Stimulated activated CD8-positive, alpha-beta memory T cell treated with anti-CD3 and anti-CD28 coated beads, Interleukin-2, amount 100 ng/mL, for 1 hour (primary cell): ENCODE results near the gene TMEM204.

ENCODE experiments used
- DNase-seq, 2 donors: peaks; one replicate each; pipeline ENCODE4 v3.0.0-alpha.2; 2020; ENCODE audit warnings: low read depth in 2 of 2

TMEM204 gene

DNA sequence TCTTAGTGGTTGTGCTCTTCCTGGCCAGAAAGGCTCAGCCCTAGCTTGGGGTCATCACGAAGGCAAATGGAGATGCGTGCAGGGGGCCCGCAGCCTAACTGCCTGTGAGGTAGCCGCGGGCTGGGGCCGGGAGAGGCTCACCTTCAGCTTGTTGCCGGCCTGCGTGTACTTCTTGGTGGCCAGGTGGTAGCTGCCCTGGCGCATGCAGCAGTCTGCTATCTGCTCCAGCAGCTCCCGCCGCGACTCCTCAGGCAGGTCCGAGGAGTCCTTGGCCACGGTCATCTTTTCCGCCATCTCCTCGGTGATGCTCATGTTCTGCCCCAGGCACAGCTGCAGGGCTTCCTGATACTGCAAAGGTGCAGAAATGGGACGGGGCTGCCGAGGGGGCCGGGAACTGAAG is 13.0 kb upstream of the TMEM204 start:
- no peak for DNase-seq

DNA sequence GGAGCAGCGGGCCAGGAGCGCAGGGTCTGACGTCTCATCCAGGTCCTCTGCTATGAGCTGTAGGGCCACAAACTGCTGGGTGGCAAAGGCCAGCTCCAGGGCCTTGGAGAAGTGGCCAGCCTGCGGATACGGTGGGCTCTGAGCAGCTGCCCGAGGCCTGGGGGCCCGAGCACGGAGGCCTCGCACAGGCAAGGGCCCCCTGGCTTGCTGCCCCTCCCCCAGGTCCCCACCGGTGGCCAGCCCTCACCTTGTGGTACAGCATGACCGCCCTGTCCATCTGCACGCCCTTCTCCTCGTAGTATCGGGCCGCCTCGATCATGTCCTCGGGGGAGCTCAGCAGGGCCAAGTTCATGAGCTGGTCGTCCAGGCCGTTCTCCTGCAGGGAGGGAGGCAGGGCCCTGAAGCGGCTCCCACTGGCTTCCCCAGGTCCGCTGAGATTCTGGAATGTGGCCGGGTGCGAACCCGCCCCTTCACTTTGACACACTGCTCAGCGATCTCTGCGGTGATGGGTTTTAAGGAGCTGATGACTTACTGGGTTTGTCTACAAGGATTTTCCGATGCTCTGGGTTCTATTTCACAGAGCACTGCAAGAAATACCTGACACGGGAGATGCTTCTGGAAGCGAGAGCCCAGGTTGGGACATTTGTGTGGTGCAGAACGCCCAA is 9.8 kb upstream of the TMEM204 start:
- DNase-seq, result no peak

DNA sequence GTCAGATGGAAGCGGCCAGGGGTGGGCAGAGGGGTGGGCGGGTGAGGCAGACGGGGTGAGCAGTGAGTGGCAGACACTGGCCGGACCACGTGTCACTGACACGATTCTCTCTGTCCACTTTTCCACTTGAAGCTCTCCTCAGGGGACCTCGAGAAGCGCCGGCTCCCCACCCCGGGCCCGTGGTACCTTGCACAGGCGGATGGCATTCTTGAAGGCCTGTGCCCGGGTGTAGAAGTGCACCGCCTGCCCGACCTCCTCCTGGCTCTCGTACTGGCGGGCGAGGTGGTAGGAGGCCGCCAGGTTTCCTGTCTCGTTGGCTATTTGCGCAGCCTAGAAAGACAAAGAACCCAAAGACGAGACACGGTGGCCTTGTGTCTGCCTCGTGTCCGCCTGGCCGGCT is 9.1 kb upstream of the TMEM204 start:
- no peak for DNase-seq

DNA sequence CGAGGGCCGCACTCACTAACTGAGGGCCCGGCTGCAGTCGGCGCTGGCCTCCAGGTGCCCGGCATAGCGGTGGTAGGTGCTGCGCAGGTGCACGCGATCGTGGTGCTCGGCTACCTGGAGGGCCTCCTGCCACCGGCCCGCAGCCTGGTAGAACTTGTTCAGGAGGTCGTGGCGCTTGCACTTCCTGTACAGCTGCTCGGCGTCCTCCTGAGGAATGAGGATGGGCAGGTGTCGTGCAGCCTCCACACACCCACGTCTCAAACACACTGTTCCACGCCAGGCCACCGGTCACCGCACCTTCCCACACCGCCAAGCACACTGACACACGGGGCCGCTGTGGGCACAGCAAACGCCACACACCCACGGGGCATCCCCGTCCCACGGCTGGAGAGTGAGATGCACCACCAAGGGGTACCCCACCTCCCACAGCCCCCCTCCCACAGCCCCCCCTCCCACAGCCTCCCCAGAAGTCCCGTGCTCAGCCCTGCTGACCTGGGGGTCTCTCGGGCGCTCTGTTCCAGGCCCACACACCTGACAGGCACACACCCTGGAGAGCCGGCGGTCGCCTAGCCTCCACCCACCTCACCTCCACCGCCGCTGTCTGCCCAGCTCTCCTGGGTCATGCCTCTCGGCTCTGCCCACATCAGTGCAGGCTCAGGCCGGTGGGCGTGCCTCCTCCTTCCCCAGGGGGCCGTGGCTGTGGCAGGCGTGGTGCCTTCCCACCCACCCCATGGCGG is 7.4 kb upstream of the TMEM204 start:
- no peak for DNase-seq

DNA sequence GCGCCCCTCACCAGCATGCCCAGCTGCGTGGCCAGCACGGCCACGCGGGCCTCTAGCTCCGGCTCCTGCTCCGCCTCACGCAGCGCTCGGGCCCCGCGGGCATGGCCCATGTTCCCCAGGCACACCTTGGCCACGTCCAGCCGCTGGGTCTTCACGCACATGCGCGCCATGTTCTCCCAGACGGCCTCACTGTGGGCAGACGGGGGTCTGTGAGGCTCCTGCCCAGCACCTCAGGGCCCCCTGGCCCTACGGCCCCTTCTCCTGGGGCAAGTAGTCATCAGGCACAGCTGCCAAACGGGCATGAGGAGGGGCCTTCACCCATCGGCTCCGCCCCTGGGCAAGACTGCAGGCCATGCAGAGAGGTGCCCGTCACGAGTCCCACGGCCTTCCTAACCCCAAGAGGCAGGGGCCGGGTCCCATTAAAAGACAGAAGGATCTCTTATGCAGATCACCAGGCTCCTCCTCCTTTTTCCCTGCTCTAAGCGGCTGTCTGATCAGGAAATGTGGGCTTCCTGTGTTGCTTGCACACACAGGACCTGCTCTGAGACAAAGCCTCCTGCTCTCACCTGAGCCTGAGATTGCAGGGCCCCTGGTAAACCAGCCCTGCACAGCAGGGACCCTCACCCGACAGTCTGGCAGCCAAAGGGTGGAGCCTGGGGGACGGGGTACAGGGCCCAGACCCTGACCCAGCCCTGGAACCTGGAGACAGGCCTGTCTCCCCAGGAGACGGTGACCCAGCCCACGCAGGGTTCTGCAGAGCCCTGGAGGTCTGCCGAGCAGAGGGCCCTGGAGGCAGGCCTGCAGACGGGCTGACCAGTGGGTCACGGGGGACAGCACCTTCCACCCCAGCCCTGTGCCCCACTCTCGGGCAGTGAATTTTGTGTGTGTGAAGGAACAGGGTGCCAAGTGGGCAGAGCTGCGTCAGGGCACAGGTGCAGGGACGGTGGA is 6.6 kb upstream of the TMEM204 start:
- DNase-seq, result no peak

DNA sequence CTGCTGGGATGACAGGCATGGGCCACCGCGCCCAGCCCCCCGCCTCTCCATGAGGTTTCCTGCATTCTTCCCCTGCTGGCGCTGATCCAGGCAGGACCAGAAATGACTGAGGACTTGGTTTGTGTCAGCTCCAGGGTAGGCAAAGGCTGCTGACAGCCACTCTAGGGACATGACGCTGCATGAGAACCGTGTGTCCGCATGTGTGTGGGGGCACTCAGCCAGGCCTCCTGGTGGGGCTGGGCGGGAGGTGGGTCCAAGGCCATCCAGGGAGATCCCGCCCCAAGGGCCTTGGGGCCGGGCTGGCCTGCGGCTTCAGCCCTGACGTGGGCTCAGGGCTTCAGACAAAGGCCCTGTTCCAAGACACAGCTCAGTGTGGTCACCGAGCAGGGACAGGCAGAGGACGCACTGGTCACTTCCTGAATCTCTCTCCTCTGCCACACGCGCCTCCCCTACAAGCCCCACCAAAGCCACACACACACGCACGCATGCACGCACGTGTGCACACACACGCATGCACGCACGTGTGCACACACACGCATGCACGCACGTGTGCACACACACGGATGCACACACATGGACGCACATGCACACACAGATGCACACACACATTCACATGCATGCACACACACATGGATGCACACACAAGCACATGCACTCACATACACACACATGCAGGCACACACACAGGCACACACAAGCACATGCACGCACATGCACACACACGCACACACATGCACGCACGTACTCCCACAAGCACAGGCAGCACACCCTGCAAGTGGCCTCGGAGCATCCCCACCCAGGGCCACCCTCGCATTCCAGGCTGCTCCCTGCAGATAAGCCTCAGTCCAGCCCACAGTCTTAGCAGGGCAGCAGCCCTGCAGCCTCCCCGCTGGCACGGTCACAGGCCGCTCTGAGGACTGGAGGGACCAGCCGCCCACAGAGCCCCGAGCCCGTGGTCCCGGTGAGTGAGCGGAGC is 5.3 kb upstream of the TMEM204 start:
- no peak for DNase-seq

DNA sequence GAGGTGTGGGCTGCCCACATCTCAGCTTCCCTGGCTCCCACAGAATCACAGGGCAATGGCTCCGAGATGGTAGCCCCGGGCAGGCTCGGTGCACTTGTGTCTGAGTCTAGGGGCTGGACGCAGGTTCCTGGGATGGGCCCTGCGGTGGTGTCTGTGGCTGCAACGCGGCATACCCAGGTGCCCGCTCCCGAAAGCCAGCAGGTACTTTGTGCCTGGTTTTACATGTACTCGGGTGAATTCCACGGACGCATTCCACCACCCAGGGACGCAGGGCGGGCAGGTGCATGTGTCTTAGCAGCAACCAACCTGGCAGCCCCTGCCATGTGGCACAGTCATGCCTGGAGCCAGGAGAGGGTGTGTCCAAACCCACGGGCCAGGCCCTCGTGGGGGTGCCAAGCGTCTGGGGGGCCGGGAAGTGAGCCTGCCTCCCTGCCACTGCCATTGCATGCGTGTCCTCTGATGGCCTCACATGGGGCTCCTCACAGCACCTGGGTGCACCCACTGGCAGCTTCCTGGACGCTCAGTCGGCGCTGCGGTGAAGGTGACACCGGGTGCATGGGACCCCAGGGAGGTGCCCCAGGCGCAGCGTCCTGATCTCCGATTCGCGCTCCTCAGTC is 4.4 kb upstream of the TMEM204 start:
- DNase-seq, result no peak

DNA sequence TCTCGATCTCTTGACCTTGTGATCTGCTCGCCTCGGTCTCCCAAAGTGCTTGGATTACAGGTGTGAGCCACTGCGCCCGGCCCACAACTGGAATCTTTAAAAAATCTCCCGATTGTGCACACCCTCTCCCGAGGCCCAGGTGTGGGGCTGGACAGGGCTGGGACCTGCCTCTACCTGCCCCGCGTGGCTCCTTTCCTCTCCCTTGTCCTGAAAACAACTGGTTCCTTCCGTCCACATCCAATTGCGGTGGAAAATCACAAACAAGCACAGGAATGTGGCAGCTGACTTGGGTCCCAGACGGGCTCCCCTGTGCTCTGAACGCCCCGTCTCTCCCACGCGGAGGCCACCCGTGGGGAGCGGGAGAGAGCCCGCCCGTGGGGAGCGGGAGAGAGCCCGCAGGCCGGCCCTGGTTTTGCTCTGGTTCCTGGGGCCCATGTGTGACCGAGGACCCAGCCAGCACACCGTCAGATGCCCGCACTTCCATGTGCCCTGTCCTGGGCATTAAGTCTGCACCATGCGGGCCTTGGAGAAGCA is 3.0 kb upstream of the TMEM204 start:
- DNase-seq, result no peak

DNA sequence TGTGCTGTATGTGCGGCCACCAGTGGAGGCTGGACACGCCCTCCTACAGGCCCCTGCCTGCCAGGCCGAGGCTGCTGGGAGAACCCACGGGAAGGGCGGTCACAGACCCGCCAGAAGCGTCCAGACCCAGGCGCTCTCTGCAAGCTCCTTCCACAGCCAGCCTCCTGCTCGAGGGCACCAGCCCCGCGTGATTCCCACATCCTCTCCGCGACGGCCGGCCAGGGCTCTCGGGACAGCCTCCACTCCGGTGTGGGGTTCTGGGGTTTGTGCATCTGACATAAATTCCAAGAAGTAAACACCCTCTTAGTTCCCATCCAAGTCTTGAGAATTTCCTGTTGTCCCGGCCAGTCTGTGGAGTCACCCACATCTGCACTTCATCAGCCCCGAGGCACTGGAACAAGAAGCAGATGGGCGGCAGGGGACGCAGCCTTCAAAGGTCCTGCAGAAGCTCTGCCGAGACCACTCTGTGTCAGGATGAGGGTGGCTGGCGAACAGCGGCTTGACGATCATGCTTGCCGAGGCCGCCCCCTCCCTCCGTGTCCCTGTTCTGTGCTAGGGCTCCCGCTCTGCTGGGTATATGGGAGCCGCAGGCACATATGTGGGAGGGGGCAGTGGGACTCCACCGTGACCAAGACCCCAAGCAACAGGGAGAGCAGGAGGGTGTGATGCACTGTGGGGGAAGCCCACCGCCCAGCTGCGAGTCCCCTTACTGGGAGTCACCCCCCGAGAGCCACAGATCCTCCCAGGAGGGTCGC is 2.4 kb upstream of the TMEM204 start:
- DNase-seq, result no peak

DNA sequence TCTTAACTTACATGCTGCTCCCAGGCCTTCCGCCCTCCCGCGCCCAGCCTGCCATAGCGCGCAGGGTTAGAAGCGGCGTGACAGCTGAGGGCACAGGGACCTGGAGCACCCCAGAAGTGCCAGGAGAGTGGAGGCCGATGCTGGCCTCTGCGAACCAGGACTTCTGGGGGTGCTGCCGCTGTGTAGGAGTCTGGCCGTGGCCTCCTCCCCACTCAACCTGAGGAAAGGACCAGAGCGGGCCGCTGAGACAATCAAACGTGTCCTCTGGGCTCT is 1.9 kb upstream of the TMEM204 start:
- DNase-seq, result no peak

DNA sequence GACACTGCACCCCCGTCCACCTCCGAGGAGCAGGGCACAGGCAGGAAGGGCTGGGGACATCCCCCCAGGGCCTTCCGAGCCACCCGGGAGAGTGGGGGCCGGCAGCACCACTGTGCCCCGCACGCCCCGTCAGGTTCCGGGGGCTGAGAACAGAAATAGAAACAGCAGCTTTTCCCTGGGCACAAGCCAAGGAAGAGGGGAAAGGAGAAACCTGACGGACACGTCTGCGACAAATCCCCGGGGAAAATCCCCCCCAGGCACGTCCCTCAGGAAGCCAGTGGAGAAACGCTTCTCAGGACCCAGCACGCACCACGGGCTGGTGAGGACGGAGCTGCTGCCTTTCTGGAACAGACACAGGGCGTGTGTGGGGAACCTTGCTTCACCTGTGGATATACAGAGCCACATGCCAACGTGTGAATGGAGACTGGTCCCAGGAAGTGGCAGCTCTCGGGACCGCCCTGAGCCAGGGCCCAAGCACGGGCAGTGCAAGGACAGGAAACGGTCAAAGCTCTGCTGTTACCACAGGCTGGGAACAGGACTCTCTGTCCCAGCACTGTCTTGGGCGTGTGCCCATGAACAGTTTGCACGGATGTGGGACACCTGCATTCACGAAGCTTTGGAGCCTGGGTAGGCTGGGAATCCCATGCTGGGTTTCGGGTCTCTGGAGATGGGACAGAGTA is 1.2 kb upstream of the TMEM204 start:
- no peak for DNase-seq

DNA sequence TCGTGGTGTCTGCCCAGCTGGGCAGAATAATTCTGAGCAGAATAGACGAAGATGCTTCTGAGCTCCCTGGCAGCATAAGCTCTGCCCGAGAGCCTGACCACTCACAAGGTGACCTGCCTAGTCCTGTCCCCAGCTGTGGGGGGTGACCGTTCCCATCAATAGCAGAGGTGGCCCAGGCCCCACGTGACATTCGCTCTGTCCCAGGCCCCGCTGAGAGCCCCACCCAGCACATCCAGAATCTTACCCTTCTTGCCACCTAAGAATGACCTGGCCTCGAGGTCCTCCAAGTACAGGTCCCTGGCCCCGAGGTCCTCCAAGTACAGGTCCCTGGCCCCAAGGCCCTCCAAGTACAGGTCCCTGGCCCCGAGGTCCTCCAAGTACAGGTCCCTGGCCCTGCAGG is 695 bp upstream of the TMEM204 start:
- DNase-seq, result no peak

DNA sequence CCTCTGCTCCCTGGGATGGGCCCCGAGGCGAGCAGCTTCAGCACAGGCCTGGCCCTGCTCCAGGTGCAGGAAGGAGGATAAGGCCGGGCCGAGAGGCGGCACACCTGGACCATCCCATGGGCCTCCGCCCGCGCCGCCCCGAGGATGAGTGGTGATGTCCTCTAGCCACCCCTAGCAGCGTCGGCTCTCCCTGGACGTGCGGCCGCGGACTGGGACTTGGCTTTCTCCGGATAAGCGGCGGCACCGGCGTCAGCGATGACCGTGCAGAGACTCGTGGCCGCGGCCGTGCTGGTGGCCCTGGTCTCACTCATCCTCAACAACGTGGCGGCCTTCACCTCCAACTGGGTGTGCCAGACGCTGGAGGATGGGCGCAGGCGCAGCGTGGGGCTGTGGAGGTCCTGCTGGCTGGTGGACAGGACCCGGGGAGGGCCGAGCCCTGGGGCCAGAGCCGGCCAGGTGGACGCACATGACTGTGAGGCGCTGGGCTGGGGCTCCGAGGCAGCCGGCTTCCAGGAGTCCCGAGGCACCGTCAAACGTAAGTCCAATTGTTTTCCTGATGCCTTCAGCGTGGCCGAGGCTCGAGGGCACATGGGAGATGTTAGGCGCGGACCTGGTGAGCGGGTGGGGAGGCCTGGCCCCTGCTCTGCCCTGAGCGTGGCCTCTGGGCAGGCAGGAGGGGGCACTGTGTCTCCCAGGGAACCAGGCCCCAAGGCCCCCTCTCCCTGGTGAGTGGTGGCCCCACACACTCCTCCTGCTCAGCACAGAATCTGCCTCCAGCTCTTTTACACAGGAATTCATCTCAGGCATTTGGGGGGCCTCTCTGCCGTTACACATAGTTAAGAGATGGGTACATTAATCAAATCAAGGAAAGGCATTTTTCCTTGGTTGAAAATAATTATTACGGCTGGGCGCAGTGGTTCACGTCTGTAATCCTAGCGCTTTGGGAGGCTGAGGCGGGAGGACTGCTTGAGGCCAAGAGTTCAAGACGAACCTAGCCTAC is 855 bp downstream of the TMEM204 start:
- no peak for DNase-seq

DNA sequence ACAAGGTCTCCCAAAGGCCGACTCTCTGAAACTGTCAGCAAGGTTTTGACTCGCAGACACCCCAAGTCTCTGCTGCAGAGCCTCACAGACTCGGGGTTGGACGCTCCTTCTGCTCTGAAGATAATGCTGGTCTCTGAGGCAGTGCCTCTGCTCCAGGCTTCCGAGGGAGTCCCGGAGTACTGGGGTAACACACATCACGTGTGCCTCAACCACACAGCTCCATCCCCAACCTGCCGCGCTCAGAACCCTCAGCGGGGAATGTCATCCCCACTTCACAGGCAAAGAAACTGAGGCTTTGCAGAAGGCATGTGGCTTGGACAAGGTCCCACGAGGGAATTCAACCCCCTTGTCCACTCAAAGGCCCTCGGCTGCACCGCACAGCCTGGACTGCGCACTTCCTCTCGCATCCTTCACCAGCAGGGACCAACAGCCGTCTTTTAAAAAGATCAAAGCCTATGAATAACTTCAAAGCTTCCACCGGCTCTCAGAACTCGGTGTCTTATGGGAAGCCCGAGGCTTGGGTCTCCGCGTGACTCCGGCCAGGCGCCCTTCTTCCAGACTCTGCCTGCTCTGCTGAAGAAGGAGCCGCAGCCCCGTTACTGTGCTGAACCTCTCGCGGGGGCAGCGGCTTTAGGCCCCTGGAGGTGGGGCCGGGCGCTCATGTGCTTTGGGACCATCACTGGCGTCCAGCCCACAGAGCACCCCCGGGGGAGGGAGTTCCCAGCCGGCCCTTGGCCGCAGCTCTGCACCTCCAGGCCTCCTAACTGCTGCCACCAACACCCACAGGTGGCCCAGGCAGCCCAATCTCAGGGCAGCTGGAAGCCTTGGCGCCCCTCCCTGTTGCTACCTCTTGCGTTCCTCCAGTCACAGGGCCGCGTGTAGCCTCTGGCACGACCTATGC is 2.2 kb downstream of the TMEM204 start:
- no peak for DNase-seq

DNA sequence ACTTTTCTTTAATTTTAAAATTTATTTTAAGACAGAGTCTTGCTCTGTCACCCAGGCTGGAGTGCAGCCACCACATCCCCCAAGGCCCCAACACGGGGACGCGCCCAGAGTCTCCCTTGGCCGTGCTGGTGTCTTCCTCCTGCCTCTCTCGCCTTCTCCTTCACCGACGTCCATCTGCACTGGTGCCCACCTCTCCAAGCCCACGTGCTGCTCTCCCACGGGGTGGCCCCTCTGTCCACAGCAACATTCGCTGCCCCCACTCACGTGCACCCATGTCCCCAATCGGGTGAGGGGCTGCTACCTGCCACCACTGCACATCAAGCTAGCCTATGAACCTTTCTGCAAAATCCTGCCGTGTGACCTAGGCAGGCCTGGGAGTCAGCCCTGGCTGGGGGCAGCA is 3.1 kb downstream of the TMEM204 start:
- no peak for DNase-seq

DNA sequence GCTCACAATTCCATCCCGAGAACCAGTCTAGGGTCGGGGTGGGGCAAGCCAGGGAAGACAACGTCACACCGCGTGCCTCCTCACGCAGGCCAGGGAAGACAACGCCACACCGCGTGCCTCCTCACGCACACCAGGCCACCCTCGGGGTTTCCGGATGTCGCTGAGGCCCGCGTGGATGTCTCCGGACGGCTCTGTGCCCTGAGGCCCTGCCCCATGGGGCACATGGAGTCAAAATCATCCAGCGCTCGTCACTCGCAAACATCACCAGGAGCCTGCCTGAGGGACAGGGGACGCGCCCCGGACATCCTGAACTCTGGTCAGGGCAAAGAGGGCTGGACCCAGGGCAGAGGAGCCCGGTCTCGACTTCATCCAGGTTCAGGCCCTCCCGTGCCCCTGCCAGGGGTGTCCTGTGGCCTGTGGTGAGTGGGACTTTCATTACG is 3.7 kb downstream of the TMEM204 start:
- DNase-seq, result no peak

DNA sequence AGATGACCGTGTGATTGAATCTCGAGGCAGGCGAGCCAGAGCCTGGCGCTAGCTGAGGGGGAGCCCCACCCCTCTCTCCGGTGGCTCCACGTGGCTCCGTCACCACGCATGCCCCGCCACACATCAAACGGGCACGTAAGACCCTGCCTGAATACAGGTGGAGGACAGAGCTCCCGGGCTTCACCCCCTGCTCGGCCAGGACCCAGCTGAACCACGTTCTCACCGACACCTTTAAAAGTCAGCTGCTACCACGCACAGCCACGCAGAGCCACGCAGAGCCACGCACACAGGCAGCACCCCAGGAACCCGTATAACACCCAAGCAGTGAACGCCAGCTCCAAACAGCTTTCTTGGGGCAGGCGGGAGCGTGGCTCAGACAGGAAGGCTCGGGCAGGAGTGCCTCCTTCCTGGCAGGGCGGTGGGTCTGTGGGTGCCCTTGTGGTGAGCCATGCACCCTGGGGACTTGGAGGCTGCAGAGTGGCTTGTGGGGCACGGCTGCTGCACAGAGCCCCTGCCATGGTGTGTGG is 4.4 kb downstream of the TMEM204 start:
- DNase-seq, result no peak
